Measurements from ENCODE around the gene LTA4H.

Gene LTA4H

DNA sequence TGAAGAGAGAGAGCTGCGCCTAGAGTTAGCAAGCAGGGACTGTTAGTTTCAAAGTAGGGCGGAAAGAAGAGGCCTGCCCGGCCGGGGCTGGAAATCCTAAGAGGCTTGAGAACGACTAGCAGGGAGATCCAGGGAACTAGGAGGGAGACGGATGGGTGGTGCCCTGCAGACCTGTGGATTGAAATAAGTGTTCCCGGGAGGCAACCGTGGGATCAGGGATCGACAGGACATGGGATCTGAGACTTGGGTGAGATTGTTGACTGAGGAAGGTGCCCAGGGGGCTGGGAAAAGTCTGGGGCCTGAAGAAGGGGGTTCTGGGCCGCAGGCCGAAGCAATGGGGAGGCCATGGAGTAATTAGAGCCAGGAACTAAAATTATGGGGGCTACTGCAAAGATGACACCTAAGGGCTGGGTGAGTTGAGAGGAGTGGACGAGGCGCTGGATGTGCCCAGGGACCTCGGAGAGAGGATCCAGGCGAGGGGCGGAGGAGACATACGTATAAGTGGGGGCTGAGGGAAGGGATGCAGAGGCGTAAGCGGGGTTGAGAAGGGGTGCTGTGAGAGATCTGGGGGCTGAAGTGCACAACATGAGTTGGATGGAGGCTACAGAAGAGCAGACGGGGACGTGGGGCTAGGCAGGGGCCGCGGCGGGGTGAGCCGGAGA is 635 bp downstream of the LTA4H start:
- Histone ChIP-seq H3K23ac (ENCODE audit: low read length) (no peak overlapping the region), H3K56ac (ENCODE audit: low read length) (peak overlapping the region; percentile 97), H3K27me3 (ENCODE audit: insufficient read depth, low read length, poor library complexity) (no peaks in the 10 kb centered on the region), H2BK15ac (replicated peaks; ENCODE audit: low read depth) (no peak overlapping the region), H4K5ac (ENCODE audit: low read length) (no peak overlapping the region), H3K79me1 (ENCODE audit: low read length) (peaks cover 5% of the 10 kb centered on the region), H3K18ac (ENCODE audit: low read length) (peak overlapping the region; percentile 5), H3K4ac (ENCODE audit: low read depth, low read length) (no peak overlapping the region), H3K79me2 (ENCODE audit: control insufficient read depth, insufficient read depth, low read length) (no peaks in the 10 kb centered on the region), H2AK5ac (ENCODE audit: low read length) (no peak overlapping the region), H2BK120ac (ENCODE audit: low read depth, low read length) (no peak overlapping the region), H3K4me3 (ENCODE audit: low read length) (peak overlapping the region; percentile 98), H3K36me3 (ENCODE audit: control insufficient read depth, insufficient read depth, low read length) (no peaks in the 10 kb centered on the region), H3K4me2 (ENCODE audit: low read length) (peak overlapping the region; percentile 43), H4K8ac (ENCODE audit: low read depth, low read length) (no peak overlapping the region), H3K27ac (ENCODE audit: low read depth, low read length) (no peak overlapping the region), H3K4me1 (ENCODE audit: control insufficient read depth, low read depth, low read length) (no peaks in the 10 kb centered on the region), H2BK5ac (ENCODE audit: low read length) (no peak overlapping the region), H3K9ac (ENCODE audit: low read length) (peak overlapping the region; percentile 94)
- WGBS (ENCODE audit: extremely low coverage, insufficient coverage, low lambda C conversion rate), result no CpG with 5 or more reads among the region's 25 CpGs
- DNase-seq, result peak; percentile 57

DNA sequence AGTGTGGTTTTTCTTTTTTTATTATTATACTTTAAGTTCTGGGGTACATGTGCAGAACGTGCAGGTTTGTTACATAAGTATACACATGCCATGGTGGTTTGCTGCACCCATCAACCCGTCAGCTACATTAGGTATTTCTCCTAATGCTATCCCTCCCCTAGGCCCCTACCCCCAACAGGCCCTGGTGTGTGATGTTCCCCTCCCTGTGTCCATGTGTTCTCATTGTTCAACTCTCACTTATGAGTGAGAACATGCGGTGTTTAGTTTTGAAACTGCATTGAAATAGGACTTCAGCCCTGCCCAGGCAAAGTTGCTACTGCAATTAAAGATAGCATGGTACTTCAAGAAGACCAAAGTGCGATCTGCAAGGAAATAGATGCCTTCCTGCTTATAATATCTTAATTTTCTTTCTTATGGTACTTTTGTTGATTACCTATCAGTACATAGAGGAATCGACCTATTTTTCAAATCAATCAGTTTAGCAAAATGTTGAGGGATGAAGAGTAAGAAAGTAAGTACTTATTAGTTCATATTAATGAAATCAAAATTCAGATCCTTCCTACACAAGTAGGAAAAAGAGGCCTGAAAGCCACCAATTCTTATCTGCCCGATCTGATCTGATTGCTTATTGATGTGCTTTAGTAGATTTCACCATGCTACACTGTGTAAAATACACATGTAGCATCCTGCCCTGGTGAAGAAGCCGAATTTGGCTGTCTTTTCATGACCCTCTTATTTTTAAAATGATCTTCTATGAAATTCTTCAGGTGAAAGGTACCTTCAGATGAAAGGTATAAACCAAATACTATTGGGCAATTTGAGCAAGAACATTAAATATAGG is 1.6 kb downstream of the LTA4H start:
- H2BK15ac ChIP-seq (replicated peaks; ENCODE audit: low read depth), result no peak overlapping the region
- H3K79me1 ChIP-seq (ENCODE audit: low read length), result peaks cover 5% of the 10 kb centered on the region
- H2BK5ac ChIP-seq (ENCODE audit: low read length), result no peak overlapping the region
- no peak overlapping the region for H4K8ac ChIP-seq (ENCODE audit: low read depth, low read length)
- no peak overlapping the region for H3K18ac ChIP-seq (ENCODE audit: low read length)
- no peak overlapping the region for H3K4me3 ChIP-seq (ENCODE audit: low read length)
- H3K79me2 ChIP-seq (ENCODE audit: control insufficient read depth, insufficient read depth, low read length), result no peaks in the 10 kb centered on the region
- no peak overlapping the region for H3K4ac ChIP-seq (ENCODE audit: low read depth, low read length)
- H3K23ac ChIP-seq (ENCODE audit: low read length), result no peak overlapping the region
- no peak overlapping the region for H3K27ac ChIP-seq (ENCODE audit: low read depth, low read length)
- no peak overlapping the region for H2AK5ac ChIP-seq (ENCODE audit: low read length)
- no peak overlapping the region for H3K4me2 ChIP-seq (ENCODE audit: low read length)
- DNase-seq, result no peak
- H2BK120ac ChIP-seq (ENCODE audit: low read depth, low read length), result no peak overlapping the region
- H3K9ac ChIP-seq (ENCODE audit: low read length), result no peak overlapping the region
- WGBS (ENCODE audit: extremely low coverage, insufficient coverage, low lambda C conversion rate), result no CpG with 5 or more reads among the region's 7 CpGs
- no peaks in the 10 kb centered on the region for H3K36me3 ChIP-seq (ENCODE audit: control insufficient read depth, insufficient read depth, low read length)
- no peaks in the 10 kb centered on the region for H3K4me1 ChIP-seq (ENCODE audit: control insufficient read depth, low read depth, low read length)
- no peaks in the 10 kb centered on the region for H3K27me3 ChIP-seq (ENCODE audit: insufficient read depth, low read length, poor library complexity)
- H3K56ac ChIP-seq (ENCODE audit: low read length), result peak overlapping the region; percentile 49
- H4K5ac ChIP-seq (ENCODE audit: low read length), result no peak overlapping the region

DNA sequence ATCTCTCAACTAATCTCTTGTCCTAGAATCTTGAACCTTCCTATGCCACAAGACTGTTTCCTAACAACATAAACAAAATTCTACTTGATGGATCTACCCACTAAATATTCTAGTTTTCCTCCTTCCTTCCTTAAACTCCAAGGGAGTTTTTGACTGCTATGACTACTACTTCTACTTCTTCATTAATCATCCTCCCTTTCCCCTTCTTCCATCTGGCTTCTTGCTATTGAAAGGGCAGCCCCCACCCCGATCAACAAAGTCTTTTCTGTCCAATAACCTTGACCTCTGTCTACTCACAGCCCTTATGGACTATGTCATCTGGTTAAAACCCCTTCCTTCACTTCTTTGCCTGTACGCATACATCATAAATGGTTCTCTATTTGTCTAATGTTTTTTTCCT is 5.6 kb downstream of the LTA4H start:
- H3K4me1 ChIP-seq (ENCODE audit: control insufficient read depth, low read depth, low read length), result no peaks in the 10 kb centered on the region
- no peak overlapping the region for H2AK5ac ChIP-seq (ENCODE audit: low read length)
- H3K9ac ChIP-seq (ENCODE audit: low read length), result no peak overlapping the region
- peaks cover 3% of the 10 kb centered on the region for H3K79me1 ChIP-seq (ENCODE audit: low read length)
- no peak for DNase-seq
- no peak overlapping the region for H3K18ac ChIP-seq (ENCODE audit: low read length)
- H4K8ac ChIP-seq (ENCODE audit: low read depth, low read length), result no peak overlapping the region
- H4K5ac ChIP-seq (ENCODE audit: low read length), result no peak overlapping the region
- no peak overlapping the region for H3K23ac ChIP-seq (ENCODE audit: low read length)
- H3K27ac ChIP-seq (ENCODE audit: low read depth, low read length), result no peak overlapping the region
- no peak overlapping the region for H2BK15ac ChIP-seq (replicated peaks; ENCODE audit: low read depth)
- H3K27me3 ChIP-seq (ENCODE audit: insufficient read depth, low read length, poor library complexity), result no peaks in the 10 kb centered on the region
- H2BK5ac ChIP-seq (ENCODE audit: low read length), result no peak overlapping the region
- H3K56ac ChIP-seq (ENCODE audit: low read length), result no peak overlapping the region
- H3K4me2 ChIP-seq (ENCODE audit: low read length), result no peak overlapping the region
- no peak overlapping the region for H3K4me3 ChIP-seq (ENCODE audit: low read length)
- no peak overlapping the region for H3K4ac ChIP-seq (ENCODE audit: low read depth, low read length)
- no peaks in the 10 kb centered on the region for H3K79me2 ChIP-seq (ENCODE audit: control insufficient read depth, insufficient read depth, low read length)
- no peak overlapping the region for H2BK120ac ChIP-seq (ENCODE audit: low read depth, low read length)
- WGBS (ENCODE audit: extremely low coverage, insufficient coverage, low lambda C conversion rate), result no CpG with 5 or more reads among the region's 2 CpGs
- no peaks in the 10 kb centered on the region for H3K36me3 ChIP-seq (ENCODE audit: control insufficient read depth, insufficient read depth, low read length)

DNA sequence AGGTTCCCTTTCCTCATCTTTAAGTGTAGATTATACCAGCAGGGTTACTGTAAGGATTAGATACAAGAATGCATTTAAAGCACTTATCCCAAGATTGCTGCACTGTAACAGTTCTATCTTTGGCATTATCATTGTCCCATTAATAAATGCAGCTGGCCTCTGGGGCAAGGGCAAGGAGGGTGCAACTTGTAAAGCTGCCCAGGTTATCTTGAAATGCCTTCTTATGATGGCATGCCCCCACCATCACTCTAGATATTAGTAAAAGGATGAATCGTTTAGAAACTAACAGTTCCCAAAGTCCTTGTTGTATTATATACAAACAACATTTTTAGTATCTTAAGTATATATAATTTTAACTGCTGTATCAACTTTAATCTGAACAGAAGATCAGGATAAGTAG is 6.8 kb downstream of the LTA4H start:
- Histone ChIP-seq H3K79me2 (ENCODE audit: control insufficient read depth, insufficient read depth, low read length) (no peaks in the 10 kb centered on the region), H2BK5ac (ENCODE audit: low read length) (no peak overlapping the region), H3K27ac (ENCODE audit: low read depth, low read length) (no peak overlapping the region), H3K18ac (ENCODE audit: low read length) (no peak overlapping the region), H3K27me3 (ENCODE audit: insufficient read depth, low read length, poor library complexity) (no peaks in the 10 kb centered on the region), H3K79me1 (ENCODE audit: low read length) (peaks cover 3% of the 10 kb centered on the region), H2BK15ac (replicated peaks; ENCODE audit: low read depth) (no peak overlapping the region), H2AK5ac (ENCODE audit: low read length) (no peak overlapping the region), H3K36me3 (ENCODE audit: control insufficient read depth, insufficient read depth, low read length) (no peaks in the 10 kb centered on the region), H3K4me2 (ENCODE audit: low read length) (no peak overlapping the region), H4K5ac (ENCODE audit: low read length) (no peak overlapping the region), H3K56ac (ENCODE audit: low read length) (no peak overlapping the region), H3K9ac (ENCODE audit: low read length) (no peak overlapping the region), H3K4ac (ENCODE audit: low read depth, low read length) (no peak overlapping the region), H4K8ac (ENCODE audit: low read depth, low read length) (no peak overlapping the region), H3K4me3 (ENCODE audit: low read length) (no peak overlapping the region), H3K4me1 (ENCODE audit: control insufficient read depth, low read depth, low read length) (no peaks in the 10 kb centered on the region), H2BK120ac (ENCODE audit: low read depth, low read length) (no peak overlapping the region), H3K23ac (ENCODE audit: low read length) (no peak overlapping the region)
- WGBS (ENCODE audit: extremely low coverage, insufficient coverage, low lambda C conversion rate), result no CpG with 5 or more reads among the region's 1 CpG
- DNase-seq, result no peak

DNA sequence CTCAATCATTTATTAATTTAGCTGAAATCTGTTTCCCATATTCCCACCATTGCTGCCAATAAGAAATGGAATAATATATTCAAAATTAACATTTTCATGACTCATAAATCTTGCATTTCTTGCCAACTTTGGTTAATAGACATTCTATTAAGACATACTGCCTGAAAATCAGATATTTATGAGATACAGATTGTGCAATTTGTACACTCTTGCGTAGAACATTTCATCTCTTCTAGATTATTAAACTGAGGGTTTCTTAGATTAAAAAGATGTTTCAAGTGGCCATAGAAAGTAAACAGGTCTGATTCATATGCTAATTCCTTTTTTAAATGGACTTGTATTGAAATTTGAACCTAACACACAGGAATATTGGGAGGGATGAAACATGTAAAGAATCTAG is 9.1 kb downstream of the LTA4H start:
- no peak overlapping the region for H3K4me3 ChIP-seq (ENCODE audit: low read length)
- H3K4me2 ChIP-seq (ENCODE audit: low read length), result no peak overlapping the region
- no peak overlapping the region for H3K18ac ChIP-seq (ENCODE audit: low read length)
- no peak overlapping the region for H2BK5ac ChIP-seq (ENCODE audit: low read length)
- no peaks in the 10 kb centered on the region for H3K27me3 ChIP-seq (ENCODE audit: insufficient read depth, low read length, poor library complexity)
- no peak overlapping the region for H4K8ac ChIP-seq (ENCODE audit: low read depth, low read length)
- no CpG with 5 or more reads among the region's 1 CpG for WGBS (ENCODE audit: extremely low coverage, insufficient coverage, low lambda C conversion rate)
- no peak overlapping the region for H3K4ac ChIP-seq (ENCODE audit: low read depth, low read length)
- no peak overlapping the region for H2AK5ac ChIP-seq (ENCODE audit: low read length)
- no peak overlapping the region for H4K5ac ChIP-seq (ENCODE audit: low read length)
- no peaks in the 10 kb centered on the region for H3K79me2 ChIP-seq (ENCODE audit: control insufficient read depth, insufficient read depth, low read length)
- H3K23ac ChIP-seq (ENCODE audit: low read length), result no peak overlapping the region
- H3K9ac ChIP-seq (ENCODE audit: low read length), result no peak overlapping the region
- no peak overlapping the region for H3K56ac ChIP-seq (ENCODE audit: low read length)
- H2BK15ac ChIP-seq (replicated peaks; ENCODE audit: low read depth), result no peak overlapping the region
- H3K4me1 ChIP-seq (ENCODE audit: control insufficient read depth, low read depth, low read length), result no peaks in the 10 kb centered on the region
- no peak overlapping the region for H3K27ac ChIP-seq (ENCODE audit: low read depth, low read length)
- DNase-seq, result no peak
- no peak overlapping the region for H2BK120ac ChIP-seq (ENCODE audit: low read depth, low read length)
- H3K79me1 ChIP-seq (ENCODE audit: low read length), result peaks cover 2% of the 10 kb centered on the region
- H3K36me3 ChIP-seq (ENCODE audit: control insufficient read depth, insufficient read depth, low read length), result no peaks in the 10 kb centered on the region
